Astrocyte (in vitro differentiated cells and primary cell): ENCODE measurements around the gene IQGAP2. TPM values are rescaled to one million over a fixed set of nuclear protein-coding genes. Genes with fewer than 3 reads are reported as not detected.
A peak's percentile ranks its signal among the peaks of the same experiment; 100 is the strongest.

Experiments used
- DNase-seq: peaks from one replicate; pipeline ENCODE4 v3.0.0-alpha.2; 2010; ENCODE audit warnings: low read depth
- FAIRE-seq: peaks from 2 replicates; lab custom pipeline; 2011; peaks lifted over from hg19 to GRCh38; lab: Jason Lieb, UNC
- H2AFZ ChIP-seq: 2 replicates; pipeline ENCODE4 v1.6.0; 2012; ENCODE audit warnings: low read depth, low read length, inconsistent platforms
- H3K27ac ChIP-seq: 2 replicates; pipeline ENCODE4 v1.5.1; 2011; ENCODE audit warnings: low read depth, low read length, inconsistent platforms
- H3K27me3 ChIP-seq: 2 replicates; pipeline ENCODE4 v1.6.0; 2011; ENCODE audit warnings: low read length, inconsistent platforms; ENCODE audit not compliant: insufficient read depth
- H3K36me3 ChIP-seq: 2 replicates; pipeline ENCODE4 v1.5.1; 2011; ENCODE audit warnings: low read length, inconsistent platforms; ENCODE audit not compliant: insufficient read depth
- H3K4me1 ChIP-seq: 2 replicates; pipeline ENCODE4 v1.5.1; 2011; ENCODE audit warnings: low read length, inconsistent platforms; ENCODE audit not compliant: insufficient read depth
- H3K4me2 ChIP-seq: 2 replicates; pipeline ENCODE4 v1.6.0; 2012; ENCODE audit warnings: low read length, inconsistent platforms
- H3K4me3 ChIP-seq: 2 replicates; pipeline ENCODE4 v1.5.1; 2011; ENCODE audit warnings: low read depth, mild to moderate bottlenecking, low read length, inconsistent platforms; ENCODE audit not compliant: insufficient read depth
- H3K79me2 ChIP-seq: 2 replicates; pipeline ENCODE4 v1.6.0; 2012; ENCODE audit warnings: mild to moderate bottlenecking, low read length, inconsistent platforms; ENCODE audit not compliant: insufficient read depth
- H3K9ac ChIP-seq: 2 replicates; pipeline ENCODE4 v1.6.0; 2012; ENCODE audit warnings: mild to moderate bottlenecking, low read length, inconsistent platforms
- H3K9me3 ChIP-seq: 2 replicates; pipeline ENCODE4 v1.5.1; 2012; ENCODE audit warnings: low read depth, mild to moderate bottlenecking, low read length, inconsistent platforms; ENCODE audit not compliant: insufficient read depth
- H4K20me1 ChIP-seq: 2 replicates; pipeline ENCODE4 v1.6.0; 2012; ENCODE audit warnings: low read length, inconsistent platforms; ENCODE audit not compliant: insufficient read depth
- H3K27ac Mint-ChIP-seq: one replicate; pipeline ENCODE4 v1.8.0; 2021; ENCODE audit warnings: mild to moderate bottlenecking, mixed read lengths; ENCODE audit not compliant: unreplicated experiment
- H3K27me3 Mint-ChIP-seq: one replicate; pipeline ENCODE4 v1.8.0; 2021; ENCODE audit warnings: low read depth, mixed read lengths; ENCODE audit not compliant: unreplicated experiment
- H3K36me3 Mint-ChIP-seq: one replicate; pipeline ENCODE4 v1.8.0; 2021; ENCODE audit warnings: low read depth, mixed read lengths; ENCODE audit not compliant: unreplicated experiment
- H3K4me1 Mint-ChIP-seq: one replicate; pipeline ENCODE4 v1.8.0; 2021; ENCODE audit warnings: low read depth, mixed read lengths; ENCODE audit not compliant: unreplicated experiment
- H3K4me3 Mint-ChIP-seq: one replicate; pipeline ENCODE4 v1.8.0; 2021; ENCODE audit warnings: mild to moderate bottlenecking, moderate library complexity, mixed read lengths; ENCODE audit not compliant: unreplicated experiment
- H3K9me3 Mint-ChIP-seq: one replicate; pipeline ENCODE4 v1.8.0; 2021; ENCODE audit warnings: mild to moderate bottlenecking, mixed read lengths; ENCODE audit not compliant: unreplicated experiment
- EZH2 ChIP-seq: IDR thresholded peaks from 2 replicates; pipeline ENCODE4 v1.6.1; 2012; ENCODE audit warnings: mild to moderate bottlenecking, low read length, inconsistent platforms; ENCODE audit not compliant: insufficient read depth
- total RNA-seq: library from RNA; stranded (reverse); gene quantifications from 2 replicates; pipeline ENCODE4 v1.2.1, GENCODE V29; 2021
- TF ChIP-seq, protein P1 (sequence below): IDR thresholded peaks from 2 replicates; pipeline ENCODE4 v1.5.1; 2011; ENCODE audit warnings: low read depth, mild to moderate bottlenecking, inconsistent platforms, low read length, moderate library complexity; ENCODE audit not compliant: insufficient read depth

IQGAP2 gene
- total RNA-seq, 1 donor from 2014 or later: 2.9 TPM

DNA sequence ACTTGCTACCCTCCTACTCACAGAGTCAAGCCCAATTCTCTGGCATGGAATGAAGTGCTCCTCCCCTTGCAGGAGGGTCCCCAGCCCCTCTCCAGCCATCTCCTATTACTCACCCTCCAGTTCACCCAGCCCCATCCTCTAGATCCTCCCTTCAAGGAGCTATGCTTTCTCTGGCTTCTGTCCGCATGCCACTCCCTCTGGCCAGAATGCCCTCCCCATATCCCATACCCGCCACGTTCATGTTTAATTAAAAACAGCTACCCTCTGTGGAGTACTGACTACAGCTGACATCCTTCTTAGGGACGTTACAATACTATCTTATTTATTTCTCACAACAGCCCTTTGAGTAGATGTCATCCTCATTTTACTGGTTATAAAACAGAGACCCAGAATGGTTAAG lies 315.8 kb downstream of the IQGAP2 start:
- H4K20me1 ChIP-seq: peaks cover 37% of the 10 kb centered on the region
- peak overlapping the region; percentile 81 for H3K4me3 ChIP-seq
- H3K4me2 ChIP-seq: peak overlapping the region; percentile 93
- TF ChIP-seq EZH2: no peak
- TF ChIP-seq, protein P1, sequence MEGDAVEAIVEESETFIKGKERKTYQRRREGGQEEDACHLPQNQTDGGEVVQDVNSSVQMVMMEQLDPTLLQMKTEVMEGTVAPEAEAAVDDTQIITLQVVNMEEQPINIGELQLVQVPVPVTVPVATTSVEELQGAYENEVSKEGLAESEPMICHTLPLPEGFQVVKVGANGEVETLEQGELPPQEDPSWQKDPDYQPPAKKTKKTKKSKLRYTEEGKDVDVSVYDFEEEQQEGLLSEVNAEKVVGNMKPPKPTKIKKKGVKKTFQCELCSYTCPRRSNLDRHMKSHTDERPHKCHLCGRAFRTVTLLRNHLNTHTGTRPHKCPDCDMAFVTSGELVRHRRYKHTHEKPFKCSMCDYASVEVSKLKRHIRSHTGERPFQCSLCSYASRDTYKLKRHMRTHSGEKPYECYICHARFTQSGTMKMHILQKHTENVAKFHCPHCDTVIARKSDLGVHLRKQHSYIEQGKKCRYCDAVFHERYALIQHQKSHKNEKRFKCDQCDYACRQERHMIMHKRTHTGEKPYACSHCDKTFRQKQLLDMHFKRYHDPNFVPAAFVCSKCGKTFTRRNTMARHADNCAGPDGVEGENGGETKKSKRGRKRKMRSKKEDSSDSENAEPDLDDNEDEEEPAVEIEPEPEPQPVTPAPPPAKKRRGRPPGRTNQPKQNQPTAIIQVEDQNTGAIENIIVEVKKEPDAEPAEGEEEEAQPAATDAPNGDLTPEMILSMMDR: no peak
- H3K9ac ChIP-seq: peak overlapping the region; percentile 90
- no peaks in the 10 kb centered on the region for H3K9me3 ChIP-seq
- H3K36me3 ChIP-seq: peaks cover 2% of the 10 kb centered on the region
- H3K27ac ChIP-seq: peak overlapping the region; percentile 77
- Mint-ChIP-seq H3K36me3 (peaks cover 13% of the 10 kb centered on the region), H3K9me3 (no peaks in the 10 kb centered on the region), H3K27ac (peak overlapping the region; percentile 79), H3K27me3 (no peaks in the 10 kb centered on the region), H3K4me3 (peak overlapping the region; percentile 95), H3K4me1 (peaks cover 32% of the 10 kb centered on the region)
- DNase-seq (no peak), FAIRE-seq (no peak)
- no peaks in the 10 kb centered on the region for H3K27me3 ChIP-seq
- H2AFZ ChIP-seq: no peak overlapping the region
- peaks cover 30% of the 10 kb centered on the region for H3K4me1 ChIP-seq
- peaks cover 79% of the 10 kb centered on the region for H3K79me2 ChIP-seq

GRCh38 chr5:76720988-76721569 lies 318.0 kb downstream of the IQGAP2 start:
- peak overlapping the region; percentile 71 for H3K4me3 Mint-ChIP-seq
- peak overlapping the region; percentile 55 for H3K27ac Mint-ChIP-seq
- peak overlapping the region; percentile 14 for H3K4me2 ChIP-seq

DNA sequence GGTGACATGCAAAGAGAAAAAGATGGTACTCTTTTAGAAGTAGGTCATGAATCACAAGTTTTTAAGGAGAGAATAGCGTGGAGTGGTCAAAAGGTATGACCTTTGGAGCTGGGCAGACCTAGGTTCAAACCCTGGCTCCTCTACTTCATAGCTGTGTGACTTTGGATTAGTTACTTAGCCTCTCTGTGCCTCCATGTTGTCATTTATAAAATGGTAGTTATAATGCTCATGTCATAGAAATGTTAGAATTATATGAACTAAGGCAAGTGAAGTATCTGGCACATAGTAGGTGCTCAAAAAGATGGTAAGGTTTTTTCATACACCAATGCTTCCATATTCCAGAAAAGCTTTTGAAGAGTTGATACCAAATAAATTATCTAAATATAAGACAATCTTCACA lies 320.2 kb downstream of the IQGAP2 start:
- Histone ChIP-seq H3K27ac (no peak overlapping the region), H4K20me1 (peaks cover 41% of the 10 kb centered on the region), H3K36me3 (peaks cover 9% of the 10 kb centered on the region), H3K4me3 (no peak overlapping the region), H3K9me3 (no peaks in the 10 kb centered on the region), H3K79me2 (peaks cover 97% of the 10 kb centered on the region), H3K27me3 (no peaks in the 10 kb centered on the region), H2AFZ (no peak overlapping the region), H3K4me1 (peaks cover 22% of the 10 kb centered on the region), H3K4me2 (no peak overlapping the region), H3K9ac (no peak overlapping the region)
- Mint-ChIP-seq H3K36me3 (peaks cover 17% of the 10 kb centered on the region), H3K9me3 (no peaks in the 10 kb centered on the region), H3K27ac (peak overlapping the region; percentile 1), H3K4me1 (peaks cover 47% of the 10 kb centered on the region), H3K4me3 (no peak overlapping the region), H3K27me3 (no peaks in the 10 kb centered on the region)
- FAIRE-seq (no peak), DNase-seq (no peak)
- TF ChIP-seq EZH2: no peak
- TF ChIP-seq, protein P1: no peak

More at GRCh38 chr5:76720988-76721569, 318.0 kb downstream of the IQGAP2 start:
- H3K27me3 ChIP-seq: no peaks in the 10 kb centered on the region
- Mint-ChIP-seq H3K4me1 (peaks cover 49% of the 10 kb centered on the region), H3K9me3 (no peaks in the 10 kb centered on the region), H3K27me3 (no peaks in the 10 kb centered on the region), H3K36me3 (peaks cover 14% of the 10 kb centered on the region)
- peak overlapping the region; percentile 13 for H3K9ac ChIP-seq
- H3K79me2 ChIP-seq: peaks cover 100% of the 10 kb centered on the region
- H3K4me3 ChIP-seq: no peak overlapping the region
- H4K20me1 ChIP-seq: peaks cover 44% of the 10 kb centered on the region
- H3K36me3 ChIP-seq: peaks cover 2% of the 10 kb centered on the region
- no peak for TF ChIP-seq EZH2
- TF ChIP-seq, protein P1: no peak
- DNase-seq (no peak), FAIRE-seq (no peak)
- H3K4me1 ChIP-seq: peaks cover 32% of the 10 kb centered on the region
- no peaks in the 10 kb centered on the region for H3K9me3 ChIP-seq
- H2AFZ ChIP-seq: no peak overlapping the region
- H3K27ac ChIP-seq: no peak overlapping the region
